ENCODE measurements around the gene STS.
A peak's percentile ranks its signal among the peaks of the same experiment; 100 is the strongest.
"Not testable (repeated sequence)": the region's sequence is repeated elsewhere in the genome, so short reads cannot be mapped to it uniquely, and the experiment has no call there.

The STS gene

GRCh38 chrX:7139202-7140081 lies 8.1 kb upstream of the STS start:
- no peak for DNase-seq (ENCODE audit: low read depth)

GRCh38 chrX:7143076-7143475 lies 4.4 kb upstream of the STS start:
- DNase-seq (ENCODE audit: low read depth): no peak

GRCh38 chrX:7143941-7144525 lies 3.5 kb upstream of the STS start:
- no peak for DNase-seq (ENCODE audit: low read depth)

DNA sequence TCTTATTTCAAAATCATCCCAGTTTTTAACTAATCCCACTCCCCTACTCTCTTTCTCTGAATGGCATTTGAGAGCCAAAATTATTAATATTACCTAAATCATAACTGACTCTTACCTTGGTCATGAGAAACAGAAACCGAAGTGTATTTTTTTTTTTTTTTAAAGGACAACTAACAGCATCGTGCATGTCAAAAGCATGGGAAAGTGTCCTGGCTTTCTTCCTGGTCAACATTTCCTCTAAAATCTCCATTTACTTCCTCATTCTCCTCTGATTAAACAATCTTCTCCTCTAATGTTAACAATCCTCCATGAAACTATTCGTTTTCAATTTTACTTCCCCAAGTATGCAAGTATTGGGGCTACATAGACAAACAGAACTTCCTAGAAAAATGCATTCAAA lies 2.1 kb upstream of the STS start:
- no peak for DNase-seq (ENCODE audit: low read depth)

DNA sequence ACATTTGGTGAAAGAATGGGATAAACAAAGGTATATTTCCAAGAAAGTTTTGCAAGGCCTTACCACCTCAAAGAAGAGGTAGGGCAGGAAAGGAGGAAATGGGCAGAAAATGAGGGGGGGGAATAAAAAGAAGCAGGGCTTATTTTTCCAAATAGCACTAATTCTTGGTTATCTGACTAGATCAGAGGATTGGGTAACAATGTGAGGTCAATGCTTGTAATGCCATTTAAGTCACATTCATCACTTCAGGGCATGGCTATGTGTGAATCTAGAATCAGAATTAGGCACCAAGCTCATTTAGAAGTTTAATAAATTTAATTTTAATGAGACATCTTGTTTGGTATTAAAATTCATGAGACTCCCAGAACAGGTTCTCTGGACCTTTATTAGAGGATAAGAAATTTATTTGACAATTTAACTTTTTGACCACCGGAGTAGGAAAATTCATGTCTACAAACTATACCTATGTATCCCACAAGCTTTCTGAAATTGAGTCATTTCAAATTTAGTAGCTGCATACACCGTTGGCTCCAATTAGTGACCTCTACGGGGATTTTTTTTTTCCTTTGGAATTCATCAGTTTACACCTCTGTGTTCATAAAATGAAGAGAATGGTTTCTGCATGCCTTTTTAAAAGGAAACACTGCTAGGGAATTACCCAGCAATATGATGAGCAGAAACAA lies 1.4 kb upstream of the STS start:
- DNase-seq (ENCODE audit: low read depth): no peak

- DNase-seq (ENCODE audit: low read depth): no peak
Observed at GRCh38 chrX:7146703-7147412, 654 bp upstream of the STS start.

DNA sequence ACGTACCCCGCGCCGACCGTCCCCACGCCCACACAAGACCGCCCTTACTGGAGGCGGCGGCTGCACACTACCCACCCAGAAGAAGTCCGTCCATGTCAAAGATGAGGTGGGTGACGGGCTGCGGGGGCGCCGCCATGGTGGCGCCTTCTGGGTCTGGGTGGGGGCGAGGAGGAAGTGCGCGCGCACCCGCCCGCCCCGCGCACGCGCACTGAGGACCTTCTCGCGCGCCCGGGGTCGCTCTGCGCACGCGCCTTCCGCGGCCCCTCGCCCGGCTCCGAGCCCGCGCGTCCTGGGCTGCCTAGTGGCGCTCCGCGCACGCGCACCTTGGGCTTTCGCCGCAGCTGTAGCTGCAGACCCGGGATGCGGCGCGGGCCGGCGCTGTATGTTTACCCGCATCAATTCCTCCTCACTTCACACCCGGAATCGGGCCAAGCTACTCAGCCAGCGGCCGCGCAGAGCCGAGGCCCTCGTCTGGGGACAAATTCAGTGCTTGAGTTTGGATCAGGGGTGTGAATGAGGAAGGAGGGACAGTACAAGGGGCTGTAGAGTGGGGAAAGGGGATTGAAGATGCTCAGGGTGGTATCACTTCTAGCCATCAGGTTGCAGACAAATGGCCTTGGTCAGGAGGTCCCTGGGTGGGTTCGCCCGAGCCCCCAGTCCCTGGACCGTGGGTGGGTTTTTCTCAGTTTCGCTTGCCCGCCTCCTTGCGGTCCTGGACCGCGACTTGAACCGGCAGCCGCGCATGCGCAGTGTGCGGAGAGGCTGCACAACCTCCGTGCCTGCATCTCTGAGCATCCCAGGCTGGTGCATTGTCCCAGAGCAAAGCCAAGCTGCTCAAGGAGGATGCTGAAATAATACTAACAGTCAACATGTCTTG lies 704 bp downstream of the STS start, which contains the start of gene PUDP:
Gene PUDP (minus strand): TSS at position 176 of the 877 bp plus-strand sequence. CDS start 40 bp downstream, at position 136.
- peak; percentile 86 for DNase-seq (ENCODE audit: low read depth)

DNA sequence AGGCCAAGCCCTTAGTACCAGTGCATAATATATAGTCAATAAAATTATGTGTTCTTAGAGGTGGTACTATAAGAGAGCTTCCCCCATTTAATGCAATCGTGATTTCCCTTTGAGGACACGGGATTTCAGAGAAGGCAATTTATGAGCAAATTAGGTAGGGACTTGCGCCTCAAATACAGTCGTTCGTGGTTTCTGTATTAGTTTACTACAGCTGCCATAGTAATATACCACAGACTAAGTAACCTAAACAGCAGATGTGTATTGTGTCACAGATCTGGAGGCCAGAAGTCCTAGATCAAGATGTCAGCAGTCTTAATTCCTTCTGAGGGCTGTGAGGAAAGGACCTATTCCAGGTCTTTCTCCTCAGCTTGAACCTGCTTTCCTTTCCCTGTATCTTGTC lies 1.9 kb downstream of the STS start:
- DNase-seq (ENCODE audit: low read depth): no peak

GRCh38 chrX:7153231-7153630 lies 5.7 kb downstream of the STS start:
- DNase-seq (ENCODE audit: low read depth): no peak

GRCh38 chrX:7154041-7154597 lies 6.6 kb downstream of the STS start:
- DNase-seq (ENCODE audit: low read depth): no peak

GRCh38 chrX:7155163-7155562 lies 7.7 kb downstream of the STS start:
- DNase-seq (ENCODE audit: low read depth): no peak

GRCh38 chrX:7156879-7157278 lies 9.4 kb downstream of the STS start:
- no peak for DNase-seq (ENCODE audit: low read depth)

GRCh38 chrX:7158468-7158990 lies 11.0 kb downstream of the STS start:
- DNase-seq (ENCODE audit: low read depth): no peak

GRCh38 chrX:7159149-7159861 lies 11.8 kb downstream of the STS start:
- no peak for DNase-seq (ENCODE audit: low read depth)

- DNase-seq (ENCODE audit: low read depth): no peak
Observed at GRCh38 chrX:7163146-7163677, 15.7 kb downstream of the STS start.

GRCh38 chrX:7164174-7164573 lies 16.7 kb downstream of the STS start:
- DNase-seq (ENCODE audit: low read depth): no peak

DNA sequence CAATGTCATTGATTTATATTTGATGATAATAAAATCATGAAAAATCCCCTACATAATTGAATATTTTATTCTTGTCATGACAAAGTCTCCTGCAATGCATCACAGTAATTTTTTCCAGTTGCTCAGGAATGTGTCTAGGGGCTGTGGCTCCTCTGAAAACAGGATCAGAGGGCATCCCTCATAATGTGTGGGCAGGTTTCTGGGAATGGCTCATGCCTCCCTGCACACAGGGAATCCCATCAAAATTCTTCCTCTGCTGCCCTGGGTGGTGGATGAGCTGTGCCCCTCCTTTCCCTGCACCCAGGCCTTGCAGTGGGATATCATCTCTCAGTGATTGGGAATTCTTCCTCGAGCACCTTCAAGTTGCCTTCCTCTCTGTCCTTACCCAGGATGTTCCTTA lies 20.9 kb downstream of the STS start:
- DNase-seq (ENCODE audit: low read depth): no peak

GRCh38 chrX:7169627-7170026 lies 22.1 kb downstream of the STS start:
- no peak for DNase-seq (ENCODE audit: low read depth)

GRCh38 chrX:7170898-7171297 lies 23.4 kb downstream of the STS start:
- DNase-seq (ENCODE audit: low read depth): peak; percentile 7

- DNase-seq (ENCODE audit: low read depth): not testable (repeated sequence)
Observed at GRCh38 chrX:7178859-7179258, 31.3 kb downstream of the STS start.
